SK-N-MC (cell line): ENCODE results near the gene RPL3.

ENCODE experiments used
- EZH2 ChIP-seq: fragments of 200-600 bp; sonication (generic); IDR thresholded peaks from one replicate; pipeline ENCODE4 v1.6.1; 2017; ENCODE audit warnings: antibody characterized with exemption
- FOXP2 ChIP-seq: optimal IDR thresholded peaks from 2 replicates; pipeline ENCODE3; 2011; ENCODE audit warnings: mild to moderate bottlenecking, moderate library complexity; ENCODE audit not compliant: insufficient read depth; ENCODE audit errors: extremely low read length, control extremely low read depth
- POLR2AphosphoS5 ChIP-seq: IDR thresholded peaks from 2 replicates; pipeline ENCODE4 v1.6.1; 2012; ENCODE audit warnings: mild to moderate bottlenecking, low read depth, low read length, borderline replicate concordance

DNA sequence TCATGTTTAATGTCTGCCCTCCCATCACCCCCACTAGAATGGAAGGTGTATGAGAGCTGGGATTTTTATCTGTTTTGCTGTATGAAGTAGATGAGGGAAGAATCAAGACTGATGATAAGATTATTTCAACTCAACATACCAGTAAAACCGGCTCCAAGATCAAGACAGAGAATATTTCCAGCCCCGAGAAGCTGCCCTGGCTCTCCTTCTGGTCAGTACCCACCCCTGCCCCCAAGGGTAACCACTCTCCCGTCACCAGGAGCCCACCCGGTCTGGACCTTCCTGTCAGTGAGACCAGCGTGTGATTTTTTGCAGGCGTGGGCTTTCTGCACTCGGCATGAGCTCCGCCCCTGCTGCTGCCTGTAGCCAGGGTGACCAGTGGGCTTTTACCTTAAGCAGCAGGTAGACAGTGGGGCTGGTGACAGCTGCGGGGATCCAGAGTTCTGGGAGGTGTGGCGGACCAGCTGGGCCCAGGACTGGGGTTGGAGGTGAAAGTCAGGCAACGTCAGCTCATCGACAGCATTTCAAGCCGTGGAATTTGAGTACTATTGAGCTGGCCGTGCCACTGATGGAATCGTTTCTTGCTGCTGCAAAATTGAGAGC is 25.6 kb downstream of the RPL3 start:
- TF ChIP-seq POLR2AphosphoS5, result no peak
- no peak for TF ChIP-seq EZH2
- no peak for TF ChIP-seq FOXP2
